SH-SY5Y (cell line): ENCODE measurements around the gene CCDC158.
A peak's percentile ranks its signal among the peaks of the same experiment; 100 is the strongest.

Experiments
- GATA2 ChIP-seq: IDR thresholded peaks from 2 replicates; pipeline ENCODE4 v1.6.1; 2011; ENCODE audit warnings: mild to moderate bottlenecking, low read depth, low read length
- GATA3 ChIP-seq: IDR thresholded peaks from 2 replicates; pipeline ENCODE4 v1.6.1; 2011; ENCODE audit warnings: low read depth, mild to moderate bottlenecking, low read length, moderate library complexity

CCDC158 gene

DNA sequence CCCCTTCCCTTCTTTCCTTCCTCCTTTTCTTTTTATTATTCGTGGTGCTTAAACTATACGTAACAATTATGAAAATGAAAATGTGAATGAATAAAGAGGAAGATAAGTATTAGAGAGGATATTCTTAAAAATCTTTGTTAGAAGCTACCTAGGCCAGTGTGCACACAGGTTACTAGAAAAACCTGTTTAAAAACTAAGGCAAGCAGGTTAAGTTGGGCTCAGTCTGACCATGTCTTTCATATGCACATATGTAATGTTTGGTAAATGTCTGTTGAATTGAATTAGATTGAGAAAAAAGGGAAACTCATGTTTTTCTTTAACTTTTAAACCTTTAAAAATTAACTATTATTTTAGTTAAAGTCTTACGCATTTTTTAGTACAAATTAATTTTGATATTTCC, 21.9 kb upstream of the CCDC158 start:
- TF ChIP-seq GATA3, result no peak
- TF ChIP-seq GATA2, result no peak

GRCh38 chr4:76441881-76442280, 20.9 kb upstream of the CCDC158 start:
- TF ChIP-seq GATA3 (no peak), GATA2 (no peak)

GRCh38 chr4:76439491-76439890, 18.6 kb upstream of the CCDC158 start:
- no peak for TF ChIP-seq GATA3
- no peak for TF ChIP-seq GATA2

DNA sequence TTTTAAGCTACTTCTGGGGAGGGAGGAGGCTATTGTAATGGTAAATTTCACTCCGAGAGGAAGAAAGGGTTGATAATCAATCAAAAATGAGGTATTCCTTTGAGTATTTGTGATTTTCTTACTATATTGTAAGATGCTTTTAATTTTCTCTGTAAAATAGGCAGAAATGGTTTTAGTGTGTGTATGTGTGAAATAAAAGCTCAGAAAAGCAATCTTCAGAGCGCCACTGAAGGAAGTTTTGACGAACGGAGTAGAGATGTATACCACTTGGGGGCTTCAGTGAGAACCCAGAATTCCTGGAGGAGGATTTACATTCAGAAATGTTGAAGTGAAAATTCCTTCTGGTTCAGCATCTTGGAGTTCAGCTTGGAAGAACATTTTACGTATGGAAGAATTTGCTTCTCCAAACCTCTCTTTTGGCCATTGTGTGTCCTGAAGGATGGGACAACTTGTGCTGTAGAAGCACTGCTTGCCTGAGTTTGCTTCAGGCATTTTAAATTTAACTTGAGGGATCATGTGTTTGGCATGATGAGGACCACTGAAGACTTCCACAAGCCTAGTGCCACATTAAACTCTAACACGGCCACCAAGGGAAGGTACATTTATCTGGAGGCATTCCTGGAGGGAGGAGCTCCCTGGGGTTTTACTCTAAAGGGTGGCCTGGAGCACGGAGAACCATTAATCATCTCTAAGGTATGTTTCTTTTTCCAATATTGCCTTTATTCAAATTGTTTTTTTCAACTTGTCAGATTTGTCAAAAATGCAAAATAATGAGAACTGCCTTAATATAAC, 14.8 kb upstream of the CCDC158 start:
- TF ChIP-seq GATA3 (no peak), GATA2 (no peak)

GRCh38 chr4:76434901-76435527, 14.1 kb upstream of the CCDC158 start, which contains the start of gene SHROOM3:
SHROOM3 (plus strand) TSS chr4:76435229; CDS start chr4:76436053, 824 bp downstream.
- TF ChIP-seq GATA3 (no peak), GATA2 (no peak)

DNA sequence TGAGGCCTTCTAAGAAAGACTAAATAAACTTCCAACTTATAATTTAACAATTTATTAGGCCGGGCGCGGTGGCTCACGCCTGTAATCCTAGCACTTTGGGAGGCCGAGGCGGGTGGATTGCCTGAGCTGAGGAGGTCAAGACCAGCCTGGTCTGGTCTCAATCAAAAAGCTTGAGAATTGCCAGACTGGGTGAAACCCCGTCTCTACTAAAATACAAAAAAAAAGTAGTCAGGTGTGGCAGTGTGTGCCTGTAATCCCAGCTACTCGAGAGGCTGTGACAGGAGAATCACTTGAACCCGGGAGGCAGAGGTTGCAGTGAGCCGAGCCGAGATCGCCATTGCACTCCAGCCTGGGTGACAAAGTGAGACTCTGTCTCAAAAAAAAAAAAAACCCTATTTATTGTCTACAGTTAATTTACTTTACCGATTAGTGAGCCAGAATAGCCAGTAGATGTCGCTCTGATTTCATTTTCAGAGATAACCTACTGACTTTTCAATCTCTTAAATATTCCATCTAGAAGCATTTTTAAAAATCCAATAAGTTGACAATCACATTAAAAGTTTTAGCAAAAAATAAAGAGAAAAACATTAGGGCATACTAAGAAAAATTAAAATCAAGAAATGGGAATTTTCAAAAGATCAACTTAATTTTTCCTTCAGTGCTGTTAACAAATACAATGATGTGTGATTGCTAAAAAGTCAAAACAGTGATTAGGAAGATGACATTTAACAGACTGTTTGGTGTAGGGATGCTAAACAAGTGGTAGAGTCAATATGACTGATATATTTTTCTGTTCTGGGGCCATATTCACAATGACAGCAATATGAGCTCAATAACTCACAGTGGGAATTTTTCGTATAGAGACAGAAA, 9.8 kb upstream of the CCDC158 start:
- TF ChIP-seq GATA2 (no peak), GATA3 (no peak)

- TF ChIP-seq GATA3 (no peak), GATA2 (no peak)
These were observed 8.7 kb upstream of the CCDC158 start for GRCh38 chr4:76429636-76430035.

DNA sequence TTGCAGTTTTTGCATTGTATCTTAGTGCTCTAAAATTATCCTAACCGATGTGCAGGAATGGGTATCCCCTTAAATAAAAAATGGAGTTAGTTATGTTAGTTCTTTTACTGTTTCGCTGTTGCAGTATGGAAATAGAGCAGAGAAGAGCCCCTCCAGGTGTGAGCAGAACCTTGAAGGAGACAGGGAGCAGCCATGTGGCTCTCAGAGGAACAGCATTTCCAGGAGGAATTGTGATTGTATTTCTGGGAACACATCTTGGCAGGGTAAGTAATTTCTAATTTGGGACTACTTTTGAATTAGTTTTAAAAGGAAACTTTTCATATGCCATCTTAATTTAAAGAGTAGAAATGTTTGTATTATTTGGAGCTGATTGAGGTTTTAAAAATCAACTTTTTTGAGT, 5.3 kb upstream of the CCDC158 start:
- TF ChIP-seq GATA2, result no peak
- TF ChIP-seq GATA3, result no peak

GRCh38 chr4:76420188-76420761, 666 bp downstream of the CCDC158 start:
- no peak for TF ChIP-seq GATA3
- TF ChIP-seq GATA2, result 0 out of 2 replicates have a peak, but pooled peaks have one; percentile 20

DNA sequence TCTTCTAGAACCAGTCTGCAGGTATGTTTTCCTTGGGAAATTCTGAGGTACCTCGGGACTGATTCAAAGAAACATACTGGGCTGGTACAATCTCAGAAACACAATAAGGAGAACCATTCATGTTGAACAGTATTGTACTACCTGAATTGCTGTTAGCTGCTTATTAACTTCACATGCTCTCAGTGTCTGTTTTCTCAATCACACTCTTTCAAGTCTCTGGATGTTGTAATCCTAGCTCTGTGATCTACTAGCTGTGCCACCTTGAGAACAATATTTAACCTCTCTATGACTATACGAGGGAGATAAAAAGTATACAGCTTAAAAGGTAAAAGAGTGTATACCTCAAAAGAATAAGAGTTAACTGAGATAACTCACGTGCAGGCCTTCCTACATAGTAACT, 10.3 kb downstream of the CCDC158 start:
- TF ChIP-seq GATA2, result no peak
- no peak for TF ChIP-seq GATA3

DNA sequence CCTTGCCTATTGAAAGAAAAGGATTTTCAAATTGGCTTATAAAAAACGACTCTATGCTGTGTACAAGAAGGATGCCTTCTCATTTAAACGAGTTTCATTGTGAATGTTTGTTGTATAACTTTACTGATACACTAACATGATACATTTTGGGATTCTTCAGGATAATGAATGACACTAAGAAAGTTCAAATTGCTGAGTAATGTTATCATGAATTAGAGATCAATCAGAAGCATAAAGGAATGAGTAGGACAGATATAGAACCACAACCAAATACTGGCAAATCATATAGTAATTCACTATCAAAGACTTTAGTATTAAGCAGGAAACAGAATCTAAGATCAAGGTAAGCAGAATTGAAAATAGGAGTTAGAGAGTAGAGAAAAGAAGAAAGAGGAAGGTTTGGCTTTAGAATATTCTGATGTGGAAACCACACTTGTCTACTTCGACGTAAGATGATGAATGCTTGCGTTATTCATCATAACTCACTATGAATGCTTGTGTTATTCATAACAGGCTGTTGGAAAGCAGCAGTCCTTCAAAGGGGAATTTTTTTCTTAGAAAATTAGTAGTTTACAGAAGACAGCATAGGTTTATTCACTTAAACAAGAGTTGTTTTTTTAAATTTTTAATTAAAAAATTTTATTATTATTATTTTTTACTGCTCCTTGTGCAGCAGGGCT, 13.4 kb downstream of the CCDC158 start:
- no peak for TF ChIP-seq GATA3
- TF ChIP-seq GATA2, result no peak

GRCh38 chr4:76406081-76406480, 14.9 kb downstream of the CCDC158 start:
- no peak for TF ChIP-seq GATA2
- no peak for TF ChIP-seq GATA3

DNA sequence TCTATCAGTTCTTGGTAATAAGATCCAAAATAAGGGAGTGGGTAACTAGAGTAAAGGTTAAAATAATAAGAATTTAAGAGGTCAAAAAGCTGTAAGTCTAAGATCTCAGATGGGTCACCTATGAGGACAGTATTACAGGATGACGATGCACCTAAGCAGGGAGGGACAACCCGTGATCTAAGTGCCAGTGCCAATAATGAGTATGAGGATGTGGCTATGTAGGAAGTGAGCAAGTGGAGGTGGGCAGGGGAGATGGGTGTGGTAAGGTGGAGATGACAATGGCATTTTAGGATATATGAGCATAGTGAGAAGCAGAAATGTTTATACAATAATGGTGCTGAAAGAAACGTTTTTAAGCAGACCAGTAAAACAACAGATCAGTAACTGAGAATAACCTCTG, 19.3 kb downstream of the CCDC158 start:
- no peak for TF ChIP-seq GATA2
- no peak for TF ChIP-seq GATA3
